HEK293 (cell line): ENCODE data around the gene C1orf146.

Source experiments
- CTCF ChIA-PET: fragments of 350-600 bp; formaldehyde crosslinking; extraction: SDS; loops from one replicate; lab custom pipeline; 2021; ENCODE audit warnings: antibody characterized with exemption; lab: Yijun Ruan, JAX
- POLR2A ChIA-PET: fragments of 300-600 bp; formaldehyde crosslinking; extraction: SDS; loops from one replicate; lab custom pipeline; 2020; ENCODE audit warnings: antibody characterized with exemption, inconsistent platforms; lab: Yijun Ruan, JAX
- H3K27ac ChIP-seq: fragments of 200-500 bp; sonication (Bioruptor generic); 2 replicates; pipeline ENCODE4 v1.5.1; 2014; ENCODE audit warnings: low read depth, low read length, control low read depth, inconsistent platforms; ENCODE audit errors: extremely low read depth
- H3K36me3 ChIP-seq, 2 experiments: fragments of 200-500 bp in 1 of 2; sonication (Bioruptor generic) in 1 of 2; 1 replicate in 1 of 2; 2 replicates in 1 of 2; pipeline ENCODE4 v1.5.1; 2014 to 2017; ENCODE audit warnings: inconsistent platforms in 2 of 2, low read length in 2 of 2; ENCODE audit not compliant: control insufficient read depth in 2 of 2, insufficient read depth in 1 of 2
- H3K4me1 ChIP-seq: fragments of 200-500 bp; sonication (Bioruptor generic); 2 replicates; pipeline ENCODE4 v1.5.1; 2014; ENCODE audit warnings: mild to moderate bottlenecking, low read length, inconsistent platforms; ENCODE audit not compliant: control insufficient read depth, insufficient read depth
- H3K4me3 ChIP-seq: 2 replicates; pipeline ENCODE4 v1.5.1; 2011; ENCODE audit warnings: low read depth, mild to moderate bottlenecking, control low read depth, low read length, moderate library complexity
- H3K9me3 ChIP-seq: fragments of 200-500 bp; sonication (Bioruptor generic); 2 replicates; pipeline ENCODE4 v1.5.1; 2014; ENCODE audit warnings: low read depth, low read length, inconsistent platforms; ENCODE audit not compliant: control insufficient read depth, insufficient read depth
- EGR2 ChIP-seq: fragments of 450-650 bp; formaldehyde crosslinking; IDR thresholded peaks from 2 replicates; pipeline ENCODE4 v1.5.1; 2016; ENCODE audit warnings: low read depth, missing biosample characterization, missing genetic modification characterization
- ELK4 ChIP-seq: IDR thresholded peaks from 2 replicates; pipeline ENCODE4 v1.6.1; 2011; ENCODE audit warnings: mild to moderate bottlenecking, low read depth, low read length, borderline replicate concordance
- PRDM10 ChIP-seq: fragments of 450-650 bp; formaldehyde crosslinking; IDR thresholded peaks from 2 replicates; pipeline ENCODE4 v1.5.1; 2016; ENCODE audit warnings: missing biosample characterization, missing genetic modification characterization
- TSHZ1 ChIP-seq: fragments of 450-650 bp; formaldehyde crosslinking; IDR thresholded peaks from 2 replicates; pipeline ENCODE4 v1.5.1; 2016; ENCODE audit warnings: missing biosample characterization, missing genetic modification characterization, borderline replicate concordance
- ZBTB17 ChIP-seq: fragments of 450-650 bp; formaldehyde crosslinking; IDR thresholded peaks from 2 replicates; pipeline ENCODE4 v1.5.1; 2016; ENCODE audit warnings: missing biosample characterization, missing genetic modification characterization
- ZFP69B ChIP-seq: fragments of 450-650 bp; formaldehyde crosslinking; IDR thresholded peaks from 2 replicates; pipeline ENCODE4 v1.5.1; 2016; ENCODE audit warnings: missing biosample characterization, missing genetic modification characterization
- ZNF133 ChIP-seq: fragments of 450-650 bp; formaldehyde crosslinking; IDR thresholded peaks from 2 replicates; pipeline ENCODE4 v1.5.1; 2016; ENCODE audit warnings: missing biosample characterization, missing genetic modification characterization
- ZNF138 ChIP-seq: fragments of 450-650 bp; formaldehyde crosslinking; IDR thresholded peaks from 2 replicates; pipeline ENCODE4 v1.5.1; 2016; ENCODE audit warnings: missing biosample characterization, missing genetic modification characterization, borderline replicate concordance
- ZNF16 ChIP-seq: fragments of 450-650 bp; formaldehyde crosslinking; IDR thresholded peaks from 2 replicates; pipeline ENCODE4 v1.5.1; 2016; ENCODE audit warnings: low read depth, missing biosample characterization, missing genetic modification characterization
- ZNF202 ChIP-seq: fragments of 450-650 bp; formaldehyde crosslinking; IDR thresholded peaks from 2 replicates; pipeline ENCODE4 v1.5.1; 2016; ENCODE audit warnings: missing biosample characterization, missing genetic modification characterization, borderline replicate concordance
- ZNF211 ChIP-seq: fragments of 450-650 bp; formaldehyde crosslinking; IDR thresholded peaks from 2 replicates; pipeline ENCODE4 v1.5.1; 2016; ENCODE audit warnings: low read depth, missing biosample characterization, missing genetic modification characterization
- ZNF214 ChIP-seq: fragments of 450-650 bp; formaldehyde crosslinking; IDR thresholded peaks from 2 replicates; pipeline ENCODE4 v1.5.1; 2017; ENCODE audit warnings: missing biosample characterization, mild to moderate bottlenecking, missing genetic modification characterization, borderline replicate concordance
- ZNF24 ChIP-seq: fragments of 450-650 bp; formaldehyde crosslinking; IDR thresholded peaks from 2 replicates; pipeline ENCODE4 v1.5.1; 2016; ENCODE audit warnings: missing biosample characterization, missing genetic modification characterization
- ZNF280D ChIP-seq: fragments of 450-650 bp; formaldehyde crosslinking; IDR thresholded peaks from 2 replicates; pipeline ENCODE4 v1.5.1; 2016; ENCODE audit warnings: missing biosample characterization, missing genetic modification characterization
- ZNF416 ChIP-seq: fragments of 450-650 bp; formaldehyde crosslinking; IDR thresholded peaks from 2 replicates; pipeline ENCODE4 v1.5.1; 2016; ENCODE audit warnings: missing biosample characterization, missing genetic modification characterization
- ZNF423 ChIP-seq: fragments of 450-650 bp; formaldehyde crosslinking; IDR thresholded peaks from 2 replicates; pipeline ENCODE4 v1.5.1; 2016; ENCODE audit warnings: missing biosample characterization, missing genetic modification characterization
- ZNF449 ChIP-seq: fragments of 450-650 bp; formaldehyde crosslinking; IDR thresholded peaks from 2 replicates; pipeline ENCODE4 v1.5.1; 2017; ENCODE audit warnings: missing biosample characterization, mild to moderate bottlenecking, missing genetic modification characterization, moderate library complexity
- ZNF514 ChIP-seq: fragments of 450-650 bp; formaldehyde crosslinking; IDR thresholded peaks from 2 replicates; pipeline ENCODE4 v1.5.1; 2016; ENCODE audit warnings: missing biosample characterization, missing genetic modification characterization
- ZNF544 ChIP-seq: fragments of 450-650 bp; formaldehyde crosslinking; IDR thresholded peaks from 2 replicates; pipeline ENCODE4 v1.5.0; 2017; ENCODE audit warnings: missing biosample characterization, missing genetic modification characterization
- ZNF585B ChIP-seq: fragments of 450-650 bp; formaldehyde crosslinking; IDR thresholded peaks from 2 replicates; pipeline ENCODE4 v1.5.1; 2016; ENCODE audit warnings: missing biosample characterization, missing genetic modification characterization
- ZNF596 ChIP-seq: fragments of 450-650 bp; IDR thresholded peaks from 2 replicates; pipeline ENCODE4 v1.5.0; 2018; ENCODE audit warnings: missing biosample characterization, mild to moderate bottlenecking, missing genetic modification characterization, moderate library complexity
- ZNF670 ChIP-seq: fragments of 450-650 bp; formaldehyde crosslinking; IDR thresholded peaks from 2 replicates; pipeline ENCODE4 v1.5.1; 2016; ENCODE audit warnings: missing biosample characterization, missing genetic modification characterization, low read depth
- ZNF830 ChIP-seq: fragments of 450-650 bp; IDR thresholded peaks from 2 replicates; pipeline ENCODE4 v1.5.0; 2018; ENCODE audit warnings: missing biosample characterization, missing genetic modification characterization, low read depth, mild to moderate bottlenecking, moderate library complexity

C1orf146 gene

GRCh38 chr1:92262516-92262915 lies 44.8 kb downstream of the C1orf146 start:
- TF ChIP-seq TSHZ1 (tag by site-specific recombination) (no peak), ZNF544 (tag by site-specific recombination) (no peak), ZBTB17 (no peak), ZNF449 (tag by site-specific recombination) (no peak), EGR2 (tag by site-specific recombination) (no peak), ZNF670 (no peak), ZNF202 (tag by site-specific recombination) (no peak), ELK4 (no peak), ZNF133 (tag by site-specific recombination) (no peak), ZNF514 (tag by site-specific recombination) (no peak), ZNF280D (no peak), ZNF830 (tag by site-specific recombination) (no peak)
- ChIA-PET POLR2A (no interaction called here), CTCF (no interaction called here)
- H3K27ac ChIP-seq, result no peak overlapping the region
- H3K4me3 ChIP-seq, result no peak overlapping the region
- no peaks in the 10 kb centered on the region for H3K4me1 ChIP-seq
- no peaks in the 10 kb centered on the region for H3K9me3 ChIP-seq
- peaks cover 42 to 73% of the 10 kb centered on the region in 2 experiments for H3K36me3 ChIP-seq

GRCh38 chr1:92273039-92273438 lies 55.3 kb downstream of the C1orf146 start:
- Histone ChIP-seq H3K36me3 (peaks cover 34 to 86% of the 10 kb centered on the region in 2 experiments), H3K4me3 (no peak overlapping the region), H3K27ac (no peak overlapping the region), H3K9me3 (no peaks in the 10 kb centered on the region), H3K4me1 (no peaks in the 10 kb centered on the region)
- ChIA-PET CTCF (interaction anchor here (0.6 to 1.2 kb wide), 4 partner anchors 17 to 439 kb away, joined by 3 to 6 read pairs (median 3); no protein-coding TSS in a partner anchor), POLR2A (interaction anchor here (0.7 kb wide), 1 partner anchor 203 kb away, joined by 6 read pairs; no protein-coding TSS in a partner anchor)
- TF ChIP-seq ZNF585B (tag by site-specific recombination) (no peak), ZNF423 (tag by site-specific recombination) (no peak), ZNF24 (tag by site-specific recombination) (no peak), ZNF138 (tag by site-specific recombination) (no peak), ZNF416 (no peak), ZNF214 (tag by site-specific recombination) (no peak), ZNF596 (no peak), ZNF16 (no peak), ZNF514 (tag by site-specific recombination) (no peak), PRDM10 (tag by site-specific recombination) (no peak), ZBTB17 (no peak), ZNF211 (tag by site-specific recombination) (no peak), ZFP69B (tag by site-specific recombination) (no peak)
